ENCODE results near the gene IGFBP2.
"Not testable (repeated sequence)": the region's sequence is repeated elsewhere in the genome, so short reads cannot be mapped to it uniquely, and the experiment has no call there.

IGFBP2 gene

GRCh38 chr2:216632952-216633615, at the start of gene IGFBP2:
Gene IGFBP2 (plus strand): TSS chr2:216633420. CDS start chr2:216633524, 104 bp downstream.
- H3K27ac ChIP-seq: no peak within 1 kb of the TSS
- no peak for DNase-seq (ENCODE audit: low read depth, low spot score)

- H3K27ac ChIP-seq: no peak overlapping the region
- no peak for DNase-seq (ENCODE audit: low read depth, low spot score)
Observed at GRCh38 chr2:216583606-216584005, 49.6 kb upstream of the IGFBP2 start.

- no peak overlapping the region for H3K27ac ChIP-seq
- DNase-seq (ENCODE audit: low read depth, low spot score): no peak
Observed at GRCh38 chr2:216584112-216584511, 49.1 kb upstream of the IGFBP2 start.

- DNase-seq (ENCODE audit: low read depth, low spot score): no peak
- no peak overlapping the region for H3K27ac ChIP-seq
Observed at GRCh38 chr2:216585441-216585840, 47.8 kb upstream of the IGFBP2 start.

GRCh38 chr2:216588861-216589710, 44.1 kb upstream of the IGFBP2 start:
- no peak for DNase-seq (ENCODE audit: low read depth, low spot score)

GRCh38 chr2:216589791-216590190, 43.4 kb upstream of the IGFBP2 start:
- no peak for DNase-seq (ENCODE audit: low read depth, low spot score)
- no peak overlapping the region for H3K27ac ChIP-seq

More at GRCh38 chr2:216588861-216589710, 44.1 kb upstream of the IGFBP2 start:
- no peak overlapping the region for H3K27ac ChIP-seq

- no peak for DNase-seq (ENCODE audit: low read depth, low spot score)
- no peak overlapping the region for H3K27ac ChIP-seq
Observed at GRCh38 chr2:216590780-216591179, 42.4 kb upstream of the IGFBP2 start.

GRCh38 chr2:216591480-216591879, 41.7 kb upstream of the IGFBP2 start:
- H3K27ac ChIP-seq: no peak overlapping the region
- no peak for DNase-seq (ENCODE audit: low read depth, low spot score)

GRCh38 chr2:216594081-216594480, 39.1 kb upstream of the IGFBP2 start:
- no peak overlapping the region for H3K27ac ChIP-seq

GRCh38 chr2:216596236-216596979, 36.8 kb upstream of the IGFBP2 start:
- no peak overlapping the region for H3K27ac ChIP-seq
- DNase-seq (ENCODE audit: low read depth, low spot score): no peak

More at GRCh38 chr2:216594081-216594480, 39.1 kb upstream of the IGFBP2 start:
- DNase-seq (ENCODE audit: low read depth, low spot score): no peak

- no peak for DNase-seq (ENCODE audit: low read depth, low spot score)
- no peak overlapping the region for H3K27ac ChIP-seq
Observed at GRCh38 chr2:216596980-216597509, 36.2 kb upstream of the IGFBP2 start.

GRCh38 chr2:216597825-216598224, 35.4 kb upstream of the IGFBP2 start:
- DNase-seq (ENCODE audit: low read depth, low spot score); H3K27ac ChIP-seq: not testable (repeated sequence)

- peak; percentile 60 for DNase-seq (ENCODE audit: low read depth, low spot score)
- H3K27ac ChIP-seq: no peak overlapping the region
Observed at GRCh38 chr2:216601632-216602409, 31.4 kb upstream of the IGFBP2 start.

- DNase-seq (ENCODE audit: low read depth, low spot score): no peak
- H3K27ac ChIP-seq: no peak overlapping the region
Observed at GRCh38 chr2:216603010-216603883, 30.0 kb upstream of the IGFBP2 start.

GRCh38 chr2:216603884-216604245, 29.4 kb upstream of the IGFBP2 start:
- no peak for DNase-seq (ENCODE audit: low read depth, low spot score)

GRCh38 chr2:216604458-216604857, 28.8 kb upstream of the IGFBP2 start:
- no peak for DNase-seq (ENCODE audit: low read depth, low spot score)
- no peak overlapping the region for H3K27ac ChIP-seq

More at GRCh38 chr2:216603884-216604245, 29.4 kb upstream of the IGFBP2 start:
- no peak overlapping the region for H3K27ac ChIP-seq

- no peak for DNase-seq (ENCODE audit: low read depth, low spot score)
- H3K27ac ChIP-seq: no peak overlapping the region
Observed at GRCh38 chr2:216606551-216607276, 26.5 kb upstream of the IGFBP2 start.

GRCh38 chr2:216607277-216607560, 26.0 kb upstream of the IGFBP2 start:
- DNase-seq (ENCODE audit: low read depth, low spot score): no peak
- no peak overlapping the region for H3K27ac ChIP-seq

Measured in epithelial cell of prostate (primary cell).